Measurements from ENCODE around the gene ZNF562. TPM values are rescaled to one million over a fixed set of nuclear protein-coding genes. Genes with fewer than 3 reads are reported as not detected.

Gene ZNF562
- polyA plus RNA-seq, 2 of the 4 experiments (the other 2 are of a cell fraction): 8.5 to 16.1 TPM

- TF ChIP-seq RAD21 (conservative IDR thresholded peaks at IDR 0.05 in 1 of 2, IDR thresholded peaks at IDR 0.05 in 1 of 2) (no peak), NR3C1 (IDR thresholded peaks at IDR 0.05) (no peak), HOXB13 (CRISPR knock-in tag; IDR thresholded peaks at IDR 0.05; ENCODE audit: low read depth) (no peak), HDAC2 (IDR thresholded peaks at IDR 0.05) (no peak), RCOR1 (IDR thresholded peaks at IDR 0.05; ENCODE audit: low read depth, low read length) (no peak)
These were observed 34.4 kb upstream of the ZNF562 start (continued) for GRCh38 chr19:9709305-9709704.

- Histone ChIP-seq H3K4me1 (no peaks in the 10 kb centered on the region), H3K4me2 (no peak overlapping the region), H3K27ac (no peak overlapping the region), H3K9me3 (no peaks in the 10 kb centered on the region), H3K4me3 (no peak overlapping the region)
- CTCF ChIA-PET: no interaction called here
- FAIRE-seq (no peak), ATAC-seq (no peak), DNase-seq (ENCODE audit: low read depth in 1 of 2, low spot score in 1 of 2) (no peak)
- no peak for TF ChIP-seq BCL3 (IDR thresholded peaks at IDR 0.05)
- no peak for TF ChIP-seq FOSB (CRISPR knock-in tag; IDR thresholded peaks at IDR 0.05)
- TF ChIP-seq ZSCAN20 (CRISPR knock-in tag; IDR thresholded peaks at IDR 0.05): no peak
- no peak for TF ChIP-seq E2F6 (IDR thresholded peaks at IDR 0.05; ENCODE audit: borderline replicate concordance, low read depth)
- TF ChIP-seq SREBF2 (IDR thresholded peaks at IDR 0.05): no peak
- TF ChIP-seq RNF2 (IDR thresholded peaks at IDR 0.05; ENCODE audit: borderline replicate concordance, low read depth): no peak
- TF ChIP-seq CBX8 (IDR thresholded peaks at IDR 0.05): no peak
- no peak for TF ChIP-seq HOXA7 (CRISPR knock-in tag; IDR thresholded peaks at IDR 0.05)
- TF ChIP-seq ZFP36 (IDR thresholded peaks at IDR 0.05; ENCODE audit: borderline replicate concordance, partially characterized antibody): no peak
- TF ChIP-seq KDM5A (IDR thresholded peaks at IDR 0.05): no peak
- no peak for TF ChIP-seq NPAS2 (CRISPR knock-in tag; IDR thresholded peaks at IDR 0.05; ENCODE audit: borderline replicate concordance)
- no peak for TF ChIP-seq RFX5 (IDR thresholded peaks at IDR 0.05)
- 39% methylated on average over 6 of the region's 6 CpGs for WGBS (ENCODE audit: missing lambda C conversion rate)
- POLR2A ChIA-PET: no interaction called here
These were observed 30.9 kb upstream of the ZNF562 start for GRCh38 chr19:9705836-9706235.

GRCh38 chr19:9702186-9702585, 27.3 kb upstream of the ZNF562 start:
- ATAC-seq: no peak
- WGBS (ENCODE audit: missing lambda C conversion rate): 70% methylated on average over 6 of the region's 6 CpGs
- Histone ChIP-seq H3K4me3 (no peak overlapping the region), H3K4me1 (no peaks in the 10 kb centered on the region), H3K9me3 (no peaks in the 10 kb centered on the region), H3K4me2 (no peak overlapping the region), H3K27ac (no peak overlapping the region)
- no peak for FAIRE-seq
- DNase-seq (ENCODE audit: low read depth in 1 of 2, low spot score in 1 of 2): no peak
- TF ChIP-seq ESRRA (IDR thresholded peaks at IDR 0.05; ENCODE audit: borderline replicate concordance, low read length): no peak
- no peak for TF ChIP-seq CHD2 (IDR thresholded peaks at IDR 0.05; ENCODE audit: low read length, partially characterized antibody)
- no peak for TF ChIP-seq MYC (IDR thresholded peaks at IDR 0.05; ENCODE audit: borderline replicate concordance, low read length)
- TF ChIP-seq TFCP2L1 (CRISPR knock-in tag; IDR thresholded peaks at IDR 0.05): no peak
- TF ChIP-seq EP300 (IDR thresholded peaks at IDR 0.05): no peak
- no peak for TF ChIP-seq HOXA7 (CRISPR knock-in tag; IDR thresholded peaks at IDR 0.05)
- TF ChIP-seq NPAS2 (CRISPR knock-in tag; IDR thresholded peaks at IDR 0.05; ENCODE audit: borderline replicate concordance): no peak
- TF ChIP-seq HES2 (IDR thresholded peaks at IDR 0.05): no peak
- TF ChIP-seq SREBF2 (IDR thresholded peaks at IDR 0.05): no peak
- TF ChIP-seq ZSCAN20 (CRISPR knock-in tag; IDR thresholded peaks at IDR 0.05): no peak
- TF ChIP-seq CHD4 (IDR thresholded peaks at IDR 0.05; ENCODE audit: borderline replicate concordance): no peak
- no peak for TF ChIP-seq HOXB13 (CRISPR knock-in tag; IDR thresholded peaks at IDR 0.05; ENCODE audit: low read depth)
- no peak for TF ChIP-seq ZNF302 (CRISPR knock-in tag; IDR thresholded peaks at IDR 0.05)
- no peak for TF ChIP-seq ELK1 (IDR thresholded peaks at IDR 0.05; ENCODE audit: low read depth, low read length)
- CTCF ChIA-PET: no interaction called here
- POLR2A ChIA-PET: no interaction called here
